Measurements from ENCODE around the gene CFHR2.
"Not testable (repeated sequence)": the region's sequence is repeated elsewhere in the genome, so short reads cannot be mapped to it uniquely, and the experiment has no call there.

CFHR2 gene

GRCh38 chr1:196943568-196943967 is at the start of gene CFHR2:
TSS of gene CFHR2 (plus strand) at chr1:196943738. CDS start at chr1:196943881, 143 bp downstream.
- DNase-seq, result not testable (repeated sequence)

- DNase-seq, result no peak
Measured at GRCh38 chr1:196896355-196896754, 47.2 kb upstream of the CFHR2 start.

DNA sequence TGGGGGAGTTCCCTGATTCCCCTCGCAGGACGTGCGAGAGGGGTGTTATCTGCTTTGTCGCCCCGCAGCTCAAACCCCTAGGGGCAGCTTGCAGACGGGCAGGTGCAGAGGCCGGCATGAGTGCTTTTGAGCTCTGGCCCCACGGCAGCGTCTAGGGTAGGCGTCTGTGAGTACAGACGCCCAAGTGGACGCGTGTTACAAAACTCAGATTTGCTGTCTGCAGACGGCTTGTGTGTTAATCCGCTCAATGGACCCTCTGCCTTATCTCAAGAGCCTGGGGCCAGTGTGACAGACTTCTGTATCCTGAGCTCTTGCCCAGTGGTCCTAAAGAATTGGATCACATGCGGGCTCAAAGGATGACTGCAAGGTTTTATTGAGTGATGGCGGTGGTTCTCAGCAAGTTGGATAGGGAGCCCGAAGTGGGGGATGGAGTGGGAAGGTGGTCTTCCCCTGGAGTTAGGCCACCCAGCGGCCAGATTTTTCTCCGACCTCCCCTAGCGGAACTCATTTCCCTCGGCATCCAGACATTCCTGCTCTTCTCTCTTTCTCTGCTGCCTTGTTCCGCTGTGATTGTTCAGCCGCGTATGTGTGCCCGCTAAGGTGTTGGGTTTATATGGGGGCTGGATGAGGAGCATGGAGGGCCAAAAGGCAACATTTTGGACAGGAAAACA is 46.2 kb upstream of the CFHR2 start:
- no peak for DNase-seq

DNA sequence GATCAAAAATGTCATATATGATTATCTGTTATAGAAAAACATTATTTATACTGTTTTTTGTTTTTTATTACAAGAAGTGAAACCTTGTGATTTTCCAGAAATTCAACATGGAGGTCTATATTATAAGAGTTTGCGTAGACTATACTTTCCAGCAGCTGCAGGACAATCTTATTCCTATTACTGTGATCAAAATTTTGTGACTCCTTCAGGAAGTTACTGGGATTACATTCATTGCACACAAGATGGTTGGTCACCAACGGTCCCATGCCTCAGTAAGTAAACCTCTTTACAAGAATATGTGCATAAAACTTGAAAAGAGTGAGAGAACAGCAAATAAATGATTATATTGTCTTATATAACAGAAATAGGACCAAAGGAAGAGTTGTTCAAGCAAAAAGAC is 41.2 kb upstream of the CFHR2 start:
- no peak for DNase-seq

GRCh38 chr1:196910215-196910614 is 33.3 kb upstream of the CFHR2 start:
- DNase-seq, result no peak

- not testable (repeated sequence) for DNase-seq
Measured at GRCh38 chr1:196912283-196912682, 31.3 kb upstream of the CFHR2 start.

DNA sequence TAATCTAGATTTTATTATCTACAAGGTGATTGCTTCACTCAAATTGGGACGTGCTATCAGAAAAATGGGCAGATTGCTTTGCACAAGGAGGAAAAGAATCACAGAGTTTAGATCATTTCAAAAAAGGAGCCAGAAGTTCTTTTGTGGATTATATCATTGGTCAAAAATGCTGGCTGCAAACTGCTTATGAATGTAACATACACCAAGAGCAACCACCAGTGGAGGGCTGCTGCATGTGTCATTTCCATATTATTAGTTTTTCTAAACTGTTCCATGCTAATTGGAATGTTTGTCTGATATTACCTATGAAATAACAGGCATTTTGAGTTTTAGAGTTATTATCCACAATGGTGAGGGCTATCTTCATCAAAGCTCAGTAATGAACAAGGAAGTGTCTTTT is 16.7 kb upstream of the CFHR2 start:
- DNase-seq, result not testable (repeated sequence)

DNA sequence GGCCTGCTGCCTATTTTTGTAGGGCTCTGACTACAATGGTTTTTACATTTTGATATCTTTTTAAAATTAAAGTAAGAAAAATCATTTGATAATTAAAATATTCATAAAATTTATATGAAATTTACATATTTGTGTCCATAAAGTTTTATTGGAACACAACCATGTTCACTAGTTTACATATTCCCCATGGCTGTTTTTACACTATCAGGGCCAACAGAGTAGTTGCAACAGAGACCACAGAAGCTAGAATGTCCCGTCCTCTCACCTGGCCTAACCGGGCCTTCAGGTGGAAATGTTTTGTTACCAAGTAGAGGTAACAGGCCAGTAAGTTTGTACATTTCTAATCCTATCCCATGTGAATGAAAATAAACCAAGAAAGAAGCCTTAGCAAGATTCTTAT is 10.7 kb upstream of the CFHR2 start:
- DNase-seq, result not testable (repeated sequence)

GRCh38 chr1:196933531-196934189 is 9.9 kb upstream of the CFHR2 start:
- no peak for DNase-seq

GRCh38 chr1:196941474-196941873 is 2.1 kb upstream of the CFHR2 start:
- not testable (repeated sequence) for DNase-seq

- no peak for DNase-seq
Measured at GRCh38 chr1:196951711-196952394, 8.3 kb downstream of the CFHR2 start.

DNA sequence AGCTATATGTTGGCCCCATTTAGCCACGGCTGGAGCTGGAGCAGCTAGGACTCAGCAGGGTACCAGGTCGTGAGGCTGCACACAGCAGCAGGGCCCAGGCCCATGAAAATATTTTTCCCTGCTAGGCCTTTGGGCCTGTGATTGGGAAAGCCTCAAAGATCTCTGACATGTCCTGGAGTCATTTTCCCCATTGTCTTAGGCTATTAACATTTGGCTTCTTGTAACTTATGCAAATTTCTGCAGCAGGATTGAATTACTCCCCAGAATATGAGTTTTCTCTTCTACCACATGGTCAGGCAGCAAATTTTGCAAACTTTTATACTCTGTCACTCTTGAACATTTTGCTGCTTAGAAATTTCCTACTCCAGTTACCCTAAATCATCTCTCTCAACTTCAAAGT is 11.2 kb downstream of the CFHR2 start:
- no peak for DNase-seq

- no peak for DNase-seq
Measured at GRCh38 chr1:196955926-196956325, 12.4 kb downstream of the CFHR2 start.

GRCh38 chr1:196960854-196961253 is 17.3 kb downstream of the CFHR2 start:
- DNase-seq, result no peak

- no peak for DNase-seq
Measured at GRCh38 chr1:196970182-196970581, 26.6 kb downstream of the CFHR2 start.

DNA sequence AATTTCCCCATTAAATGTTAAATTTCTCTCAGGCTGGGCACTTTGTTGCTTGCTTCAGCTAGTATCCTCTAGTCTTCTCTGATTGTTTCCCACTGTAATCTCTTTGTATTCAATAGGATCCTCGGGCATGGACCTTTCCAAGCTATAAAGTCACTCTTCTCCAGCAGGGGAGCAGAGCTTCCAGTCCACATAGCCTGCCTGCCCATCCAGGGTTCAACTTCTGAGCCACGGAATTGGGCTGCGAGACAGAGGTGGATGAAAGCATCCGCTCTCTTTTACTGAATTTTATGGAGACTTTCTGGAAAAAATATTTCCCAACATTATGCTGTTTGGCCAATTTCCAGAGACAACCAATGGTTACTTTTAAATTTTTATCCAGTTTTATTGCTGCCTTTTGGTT is 32.7 kb downstream of the CFHR2 start:
- DNase-seq, result no peak

GRCh38 chr1:196977278-196977677 is 33.7 kb downstream of the CFHR2 start, which contains the start of gene CFHR5:
TSS of gene CFHR5 (plus strand) at chr1:196977556. CDS start at chr1:196977665, 109 bp downstream.
- DNase-seq, result no peak

GRCh38 chr1:196980859-196981258 is 37.3 kb downstream of the CFHR2 start:
- DNase-seq, result no peak

GRCh38 chr1:196982247-196982646 is 38.7 kb downstream of the CFHR2 start:
- DNase-seq, result not testable (repeated sequence)

GRCh38 chr1:196991919-196992651 is 48.5 kb downstream of the CFHR2 start:
- not testable (repeated sequence) for DNase-seq

GRCh38 chr1:196993916-196994315 is 50.4 kb downstream of the CFHR2 start:
- no peak for DNase-seq

GRCh38 chr1:196997423-196997822 is 53.9 kb downstream of the CFHR2 start:
- DNase-seq, result no peak

DNA sequence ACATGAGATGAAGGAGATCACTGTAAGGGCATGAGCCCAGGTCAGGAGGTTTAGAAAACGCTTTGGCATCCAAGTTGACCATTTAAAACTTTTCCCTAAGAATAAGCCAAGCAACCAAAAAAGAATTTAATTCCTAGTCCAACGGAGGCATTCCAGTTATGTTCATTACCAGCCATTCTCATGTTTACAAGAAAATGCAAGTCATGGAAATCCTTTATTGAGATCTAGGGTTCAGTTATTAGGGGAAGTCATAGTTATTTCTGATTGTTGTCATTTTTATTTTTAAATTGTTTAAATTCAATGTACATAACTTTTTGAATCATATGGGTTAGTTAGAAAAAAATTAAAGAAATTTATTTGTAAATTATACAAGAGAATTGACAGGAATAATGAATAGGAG is 58.3 kb downstream of the CFHR2 start:
- no peak for DNase-seq
